Astrocyte (in vitro differentiated cells and primary cell): ENCODE data around the gene RTP3.

Experiments
- CTCF ChIP-seq: IDR thresholded peaks from 2 replicates; pipeline ENCODE4 v1.5.1; 2011; ENCODE audit warnings: low read depth, mild to moderate bottlenecking, inconsistent platforms, low read length, moderate library complexity; ENCODE audit not compliant: insufficient read depth
- EZH2 ChIP-seq: IDR thresholded peaks from 2 replicates; pipeline ENCODE4 v1.6.1; 2012; ENCODE audit warnings: mild to moderate bottlenecking, low read length, inconsistent platforms; ENCODE audit not compliant: insufficient read depth

DNA sequence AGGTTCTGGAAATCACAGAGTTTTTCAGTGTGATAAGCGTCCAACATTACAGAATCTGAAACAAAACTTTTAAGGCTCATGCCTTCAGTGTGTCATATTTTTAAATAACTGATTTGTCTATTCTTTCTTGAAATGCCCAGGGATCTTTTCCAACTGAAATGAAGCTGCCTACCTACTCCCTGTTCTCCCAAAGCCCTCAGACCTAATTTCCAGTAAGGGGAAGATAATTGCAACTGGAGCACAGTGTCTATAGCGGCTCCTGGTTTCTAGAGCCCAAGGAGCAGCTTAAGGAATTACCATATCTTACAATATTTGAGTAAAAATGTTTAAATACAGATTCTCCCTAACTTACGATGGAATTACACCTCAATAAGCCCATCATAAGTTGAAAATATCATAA, 35.3 kb downstream of the RTP3 start:
- TF ChIP-seq CTCF: no peak
- TF ChIP-seq EZH2: no peak
